Liver (tissue), 9 donors: ENCODE results near the gene THEM5. TPM values are rescaled to one million over a fixed set of nuclear protein-coding genes. Genes with fewer than 3 reads are reported as not detected.

ENCODE experiments used
- DNase-seq: peaks from one replicate; pipeline ENCODE4 v3.0.0-alpha.2; 2017; ENCODE audit warnings: low spot score
- H3K27ac ChIP-seq, 2 donors: one replicate each; pipeline ENCODE4 v1.7.0; 2013; ENCODE audit warnings: inconsistent platforms in 2 of 2, low read length in 2 of 2, control low read depth in 1 of 2, low read depth in 1 of 2, mild to moderate bottlenecking in 1 of 2
- H3K27me3 ChIP-seq, 4 donors: one replicate each; pipeline versions ENCODE4 v1.6.1 to v1.7.0; 2013; ENCODE audit warnings: low read length in 3 of 4, inconsistent platforms in 1 of 4, mild to moderate bottlenecking in 1 of 4, moderate library complexity in 1 of 4; ENCODE audit not compliant: control insufficient read depth in 4 of 4, insufficient read depth in 4 of 4
- H3K36me3 ChIP-seq, 4 donors: one replicate each; pipeline versions ENCODE4 v1.6.1 to v1.7.0; 2013; ENCODE audit warnings: low read length in 3 of 4, mild to moderate bottlenecking in 3 of 4, low read depth in 1 of 4, moderate library complexity in 1 of 4; ENCODE audit not compliant: control insufficient read depth in 4 of 4, insufficient read depth in 3 of 4
- H3K4me1 ChIP-seq, 4 donors: one replicate each; pipeline versions ENCODE4 v1.6.1 to v1.7.0; 2013; ENCODE audit warnings: low read length in 3 of 4, mild to moderate bottlenecking in 3 of 4, moderate library complexity in 1 of 4; ENCODE audit not compliant: control insufficient read depth in 4 of 4, insufficient read depth in 4 of 4
- H3K4me3 ChIP-seq, 3 donors: one replicate each; pipeline versions ENCODE4 v1.6.1 to v1.7.0; 2013; ENCODE audit warnings: low read length in 3 of 3, control low read depth in 1 of 3, low read depth in 1 of 3, mild to moderate bottlenecking in 1 of 3
- H3K9ac ChIP-seq, 2 donors: one replicate each; pipeline ENCODE4 v1.7.0; 2013; ENCODE audit warnings: low read length in 2 of 2, mild to moderate bottlenecking in 2 of 2, moderate library complexity in 2 of 2, control low read depth in 1 of 2, low read depth in 1 of 2
- H3K9me3 ChIP-seq, 4 donors: one replicate each; pipeline versions ENCODE4 v1.6.1 to v1.7.0; 2013; ENCODE audit warnings: low read length in 3 of 4; ENCODE audit not compliant: control insufficient read depth in 4 of 4
- HNF4A ChIP-seq, 2 donors: conservative IDR thresholded peaks; 2 replicates each; pipeline ENCODE4 v1.6.1; 2016; ENCODE audit warnings: antibody characterized with exemption in 2 of 2, mild to moderate bottlenecking in 2 of 2
- JUND ChIP-seq, 2 donors: IDR thresholded peaks; 2 replicates each; pipeline ENCODE4 v1.6.1; 2016; ENCODE audit warnings: antibody characterized with exemption in 2 of 2
- RAD21 ChIP-seq, 2 donors: IDR thresholded peaks; 2 replicates each; pipeline ENCODE4 v1.6.1; 2016; ENCODE audit warnings: antibody characterized with exemption in 2 of 2, mild to moderate bottlenecking in 2 of 2
- SP1 ChIP-seq: IDR thresholded peaks from 2 replicates; pipeline ENCODE4 v1.6.1; 2018; ENCODE audit warnings: antibody characterized with exemption, mild to moderate bottlenecking
- TAF1 ChIP-seq: conservative IDR thresholded peaks from 2 replicates; pipeline ENCODE4 v1.6.1; 2016; ENCODE audit warnings: antibody characterized with exemption, mild to moderate bottlenecking
- WGBS: extraction: QIAGEN DNeasy Blood & Tissue Kit; methylation state at CpG from one replicate; pipeline ENCODE4 v1.1.7; 2013; 5-methylcytosine and 5-hydroxymethylcytosine counted together
- polyA plus RNA-seq, 2 donors: library from polyadenylated mRNA; stranded (reverse) in 1 of 2; unstranded in 1 of 2; fragments of 200-250 nt in 1 of 2; fragments of >200 nt in 1 of 2; fragmentation: Nextera tagmentation in 1 of 2; extraction: Ambion mirVana in 1 of 2; gene quantifications; one replicate each; pipeline versions ENCODE4 v1.2.1 to v1.2.3, GENCODE V29; 2013 to 2015
- total RNA-seq, 2 donors: library from RNA; depleted of rRNA; stranded (reverse); fragments of >200 nt; gene quantifications; one replicate each; pipeline ENCODE4 v1.2.3, GENCODE V29; 2014
- TF ChIP-seq, protein P1 (sequence below): IDR thresholded peaks from 2 replicates; pipeline ENCODE4 v1.6.1; 2016; ENCODE audit warnings: antibody characterized with exemption
- TF ChIP-seq, protein P2 (sequence below): IDR thresholded peaks from 2 replicates; pipeline ENCODE4 v1.6.1; 2016; ENCODE audit warnings: antibody characterized with exemption
- TF ChIP-seq, protein P3 (sequence below): IDR thresholded peaks from 2 replicates; pipeline ENCODE4 v1.6.1; 2016; ENCODE audit warnings: antibody characterized with exemption
- TF ChIP-seq, protein P4 (sequence below): IDR thresholded peaks from 2 replicates; pipeline ENCODE4 v1.6.1; 2016; ENCODE audit warnings: antibody characterized with exemption, mild to moderate bottlenecking
- TF ChIP-seq, protein P5 (sequence below): fragments of 150-350 bp; IDR thresholded peaks from 2 replicates; pipeline ENCODE4 v1.5.1; 2017; ENCODE audit warnings: improper control_type of control experiment, low read depth, low read length; ENCODE audit not compliant: missing input control
- donor health status: healthy.
- donor health status: healthy.
- donor health status: healthy.
- donor health status: healthy.
- donor health status: healthy.

Gene THEM5
- total and polyA plus RNA-seq, 4 donors: 0.09 TPM; not detected in 3

DNA sequence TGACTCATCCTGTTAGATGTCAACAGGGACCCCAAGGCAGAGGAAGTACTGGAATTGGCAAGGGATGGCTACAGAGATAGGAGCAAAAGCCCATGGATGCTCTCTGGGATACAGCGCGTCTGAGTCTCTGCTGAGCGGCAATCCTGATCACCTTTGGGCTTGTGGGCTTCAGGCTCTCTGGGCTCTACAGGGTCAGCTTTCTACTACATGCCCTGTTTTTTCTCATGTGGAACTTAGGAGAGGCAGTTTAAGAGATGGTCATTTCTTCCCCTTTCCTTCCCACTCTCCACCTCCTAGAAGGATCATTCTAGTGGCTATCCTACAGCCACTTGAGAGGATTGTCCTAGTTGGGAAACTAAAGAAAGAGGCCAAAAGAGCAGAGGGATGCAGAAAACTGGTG, 49.6 kb downstream of the THEM5 start:
- 96% methylated on average over 3 of the region's 3 CpGs for WGBS
- Histone ChIP-seq H3K4me3 (no peak overlapping the region), H3K27ac (no peak overlapping the region), H3K4me1 (no peaks in the 10 kb centered on the region), H3K9me3 (no peaks in the 10 kb centered on the region), H3K27me3 (no peaks in the 10 kb centered on the region), H3K36me3 (peaks cover 0 to 21% (median 15%) of the 10 kb centered on the region in 4 donors), H3K9ac (no peak overlapping the region)
- no peak for DNase-seq
- TF ChIP-seq, protein P1, sequence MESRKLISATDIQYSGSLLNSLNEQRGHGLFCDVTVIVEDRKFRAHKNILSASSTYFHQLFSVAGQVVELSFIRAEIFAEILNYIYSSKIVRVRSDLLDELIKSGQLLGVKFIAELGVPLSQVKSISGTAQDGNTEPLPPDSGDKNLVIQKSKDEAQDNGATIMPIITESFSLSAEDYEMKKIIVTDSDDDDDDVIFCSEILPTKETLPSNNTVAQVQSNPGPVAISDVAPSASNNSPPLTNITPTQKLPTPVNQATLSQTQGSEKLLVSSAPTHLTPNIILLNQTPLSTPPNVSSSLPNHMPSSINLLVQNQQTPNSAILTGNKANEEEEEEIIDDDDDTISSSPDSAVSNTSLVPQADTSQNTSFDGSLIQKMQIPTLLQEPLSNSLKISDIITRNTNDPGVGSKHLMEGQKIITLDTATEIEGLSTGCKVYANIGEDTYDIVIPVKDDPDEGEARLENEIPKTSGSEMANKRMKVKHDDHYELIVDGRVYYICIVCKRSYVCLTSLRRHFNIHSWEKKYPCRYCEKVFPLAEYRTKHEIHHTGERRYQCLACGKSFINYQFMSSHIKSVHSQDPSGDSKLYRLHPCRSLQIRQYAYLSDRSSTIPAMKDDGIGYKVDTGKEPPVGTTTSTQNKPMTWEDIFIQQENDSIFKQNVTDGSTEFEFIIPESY: no peak
- no peak for TF ChIP-seq SP1
- TF ChIP-seq, protein P2, sequence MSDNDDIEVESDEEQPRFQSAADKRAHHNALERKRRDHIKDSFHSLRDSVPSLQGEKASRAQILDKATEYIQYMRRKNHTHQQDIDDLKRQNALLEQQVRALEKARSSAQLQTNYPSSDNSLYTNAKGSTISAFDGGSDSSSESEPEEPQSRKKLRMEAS: no peak

DNA sequence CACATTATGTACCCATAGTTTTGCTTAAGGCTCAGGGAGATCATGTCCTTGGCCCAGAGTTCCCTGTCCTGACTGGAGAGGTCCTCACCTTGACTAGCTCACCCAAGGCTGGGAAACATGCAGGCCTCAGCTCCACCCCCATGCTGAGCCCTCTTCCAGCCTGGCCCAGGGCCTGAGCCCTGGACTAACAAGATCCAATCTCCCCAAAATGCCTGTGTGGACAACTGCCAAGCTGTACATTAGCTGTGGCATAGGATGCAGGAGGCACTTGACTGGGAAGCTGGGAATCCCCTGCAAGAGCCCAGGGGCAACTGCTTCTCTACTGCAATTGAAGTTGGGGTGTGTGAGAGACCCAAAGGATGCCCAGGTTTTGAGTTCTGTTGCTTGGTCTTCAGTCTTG, 50.3 kb downstream of the THEM5 start:
- no peak for DNase-seq
- Histone ChIP-seq H3K27me3 (no peaks in the 10 kb centered on the region), H3K27ac (no peak overlapping the region), H3K4me1 (no peaks in the 10 kb centered on the region), H3K9me3 (no peaks in the 10 kb centered on the region), H3K9ac (no peak overlapping the region), H3K4me3 (no peak overlapping the region), H3K36me3 (peaks cover 0 to 15% (median 11%) of the 10 kb centered on the region in 4 donors)
- no peak for TF ChIP-seq JUND (IDR thresholded peaks at IDR 0.05)
- TF ChIP-seq RAD21 (IDR thresholded peaks at IDR 0.05): no peak
- TF ChIP-seq HNF4A (conservative IDR thresholded peaks at IDR 0.05): no peak
- no peak for TF ChIP-seq TAF1
- TF ChIP-seq, protein P3, sequence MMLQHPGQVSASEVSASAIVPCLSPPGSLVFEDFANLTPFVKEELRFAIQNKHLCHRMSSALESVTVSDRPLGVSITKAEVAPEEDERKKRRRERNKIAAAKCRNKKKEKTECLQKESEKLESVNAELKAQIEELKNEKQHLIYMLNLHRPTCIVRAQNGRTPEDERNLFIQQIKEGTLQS: no peak
- no peak for TF ChIP-seq SP1
- TF ChIP-seq, protein P1: no peak
- TF ChIP-seq, protein P4, sequence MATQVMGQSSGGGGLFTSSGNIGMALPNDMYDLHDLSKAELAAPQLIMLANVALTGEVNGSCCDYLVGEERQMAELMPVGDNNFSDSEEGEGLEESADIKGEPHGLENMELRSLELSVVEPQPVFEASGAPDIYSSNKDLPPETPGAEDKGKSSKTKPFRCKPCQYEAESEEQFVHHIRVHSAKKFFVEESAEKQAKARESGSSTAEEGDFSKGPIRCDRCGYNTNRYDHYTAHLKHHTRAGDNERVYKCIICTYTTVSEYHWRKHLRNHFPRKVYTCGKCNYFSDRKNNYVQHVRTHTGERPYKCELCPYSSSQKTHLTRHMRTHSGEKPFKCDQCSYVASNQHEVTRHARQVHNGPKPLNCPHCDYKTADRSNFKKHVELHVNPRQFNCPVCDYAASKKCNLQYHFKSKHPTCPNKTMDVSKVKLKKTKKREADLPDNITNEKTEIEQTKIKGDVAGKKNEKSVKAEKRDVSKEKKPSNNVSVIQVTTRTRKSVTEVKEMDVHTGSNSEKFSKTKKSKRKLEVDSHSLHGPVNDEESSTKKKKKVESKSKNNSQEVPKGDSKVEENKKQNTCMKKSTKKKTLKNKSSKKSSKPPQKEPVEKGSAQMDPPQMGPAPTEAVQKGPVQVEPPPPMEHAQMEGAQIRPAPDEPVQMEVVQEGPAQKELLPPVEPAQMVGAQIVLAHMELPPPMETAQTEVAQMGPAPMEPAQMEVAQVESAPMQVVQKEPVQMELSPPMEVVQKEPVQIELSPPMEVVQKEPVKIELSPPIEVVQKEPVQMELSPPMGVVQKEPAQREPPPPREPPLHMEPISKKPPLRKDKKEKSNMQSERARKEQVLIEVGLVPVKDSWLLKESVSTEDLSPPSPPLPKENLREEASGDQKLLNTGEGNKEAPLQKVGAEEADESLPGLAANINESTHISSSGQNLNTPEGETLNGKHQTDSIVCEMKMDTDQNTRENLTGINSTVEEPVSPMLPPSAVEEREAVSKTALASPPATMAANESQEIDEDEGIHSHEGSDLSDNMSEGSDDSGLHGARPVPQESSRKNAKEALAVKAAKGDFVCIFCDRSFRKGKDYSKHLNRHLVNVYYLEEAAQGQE: no peak
- TF ChIP-seq, protein P5, sequence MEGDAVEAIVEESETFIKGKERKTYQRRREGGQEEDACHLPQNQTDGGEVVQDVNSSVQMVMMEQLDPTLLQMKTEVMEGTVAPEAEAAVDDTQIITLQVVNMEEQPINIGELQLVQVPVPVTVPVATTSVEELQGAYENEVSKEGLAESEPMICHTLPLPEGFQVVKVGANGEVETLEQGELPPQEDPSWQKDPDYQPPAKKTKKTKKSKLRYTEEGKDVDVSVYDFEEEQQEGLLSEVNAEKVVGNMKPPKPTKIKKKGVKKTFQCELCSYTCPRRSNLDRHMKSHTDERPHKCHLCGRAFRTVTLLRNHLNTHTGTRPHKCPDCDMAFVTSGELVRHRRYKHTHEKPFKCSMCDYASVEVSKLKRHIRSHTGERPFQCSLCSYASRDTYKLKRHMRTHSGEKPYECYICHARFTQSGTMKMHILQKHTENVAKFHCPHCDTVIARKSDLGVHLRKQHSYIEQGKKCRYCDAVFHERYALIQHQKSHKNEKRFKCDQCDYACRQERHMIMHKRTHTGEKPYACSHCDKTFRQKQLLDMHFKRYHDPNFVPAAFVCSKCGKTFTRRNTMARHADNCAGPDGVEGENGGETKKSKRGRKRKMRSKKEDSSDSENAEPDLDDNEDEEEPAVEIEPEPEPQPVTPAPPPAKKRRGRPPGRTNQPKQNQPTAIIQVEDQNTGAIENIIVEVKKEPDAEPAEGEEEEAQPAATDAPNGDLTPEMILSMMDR: no peak
